ENCODE results near the gene SFXN4.
"Not testable (repeated sequence)": the region's sequence is repeated elsewhere in the genome, so short reads cannot be mapped to it uniquely, and the experiment has no call there.

SFXN4 gene

GRCh38 chr10:119190353-119190752, 24.8 kb upstream of the SFXN4 start:
- peak; percentile 100 for DNase-seq (ENCODE audit: low read depth)

- peak; percentile 98 for DNase-seq (ENCODE audit: low read depth)
These were observed 24.3 kb upstream of the SFXN4 start for GRCh38 chr10:119189811-119190282.

GRCh38 chr10:119183664-119184412, 18.3 kb upstream of the SFXN4 start:
- DNase-seq (ENCODE audit: low read depth) = no peak

- DNase-seq (ENCODE audit: low read depth) = not testable (repeated sequence)
These were observed 15.4 kb upstream of the SFXN4 start for GRCh38 chr10:119180850-119181400.

- peak; percentile 76 for DNase-seq (ENCODE audit: low read depth)
These were observed 13.0 kb upstream of the SFXN4 start, which contains the start of gene PRDX3 for GRCh38 chr10:119178372-119179119. Gene PRDX3 (minus strand): TSS chr10:119178812. CDS start chr10:119178790, 22 bp downstream.

- peak; percentile 42 for DNase-seq (ENCODE audit: low read depth)
These were observed 12.3 kb upstream of the SFXN4 start for GRCh38 chr10:119177708-119178371.

GRCh38 chr10:119176166-119176565, 10.7 kb upstream of the SFXN4 start:
- peak; percentile 92 for DNase-seq (ENCODE audit: low read depth)

GRCh38 chr10:119174109-119174508, 8.6 kb upstream of the SFXN4 start:
- DNase-seq (ENCODE audit: low read depth) = peak; percentile 23

- no peak for DNase-seq (ENCODE audit: low read depth)
These were observed 1.5 kb upstream of the SFXN4 start for GRCh38 chr10:119167041-119167440.

- no peak for DNase-seq (ENCODE audit: low read depth)
These were observed 1.1 kb upstream of the SFXN4 start for GRCh38 chr10:119166564-119166963.

GRCh38 chr10:119166118-119166500, 595 bp upstream of the SFXN4 start:
- DNase-seq (ENCODE audit: low read depth) = no peak

GRCh38 chr10:119162452-119163092, 2.9 kb downstream of the SFXN4 start:
- DNase-seq (ENCODE audit: low read depth) = no peak

- DNase-seq (ENCODE audit: low read depth) = peak; percentile 71
These were observed 3.6 kb downstream of the SFXN4 start for GRCh38 chr10:119161680-119162451.

- DNase-seq (ENCODE audit: low read depth) = no peak
These were observed 6.2 kb downstream of the SFXN4 start for GRCh38 chr10:119159332-119159731.

- DNase-seq (ENCODE audit: low read depth) = no peak
These were observed 11.9 kb downstream of the SFXN4 start for GRCh38 chr10:119153661-119154060.

GRCh38 chr10:119153041-119153440, 12.5 kb downstream of the SFXN4 start:
- no peak for DNase-seq (ENCODE audit: low read depth)

- DNase-seq (ENCODE audit: low read depth) = not testable (repeated sequence)
These were observed 13.9 kb downstream of the SFXN4 start for GRCh38 chr10:119151601-119152000.

GRCh38 chr10:119149729-119150128, 15.8 kb downstream of the SFXN4 start:
- peak; percentile 34 for DNase-seq (ENCODE audit: low read depth)

- no peak for DNase-seq (ENCODE audit: low read depth)
These were observed 16.4 kb downstream of the SFXN4 start for GRCh38 chr10:119149157-119149556.

- no peak for DNase-seq (ENCODE audit: low read depth)
These were observed 21.9 kb downstream of the SFXN4 start for GRCh38 chr10:119143657-119144056.
